ENCODE measurements around the gene WASF2.

WASF2 gene

GRCh38 chr1:27358038-27358927 is 131.7 kb downstream of the WASF2 start:
- no peak overlapping the region for H3K27ac ChIP-seq
- no peak for TF ChIP-seq CTCF (IDR thresholded peaks at IDR 0.05; ENCODE audit: low read depth, low read length)
- H3K27me3 ChIP-seq (ENCODE audit: insufficient read depth, low read depth, severe bottlenecking) = no peaks in the 10 kb centered on the region
- H3K9me3 ChIP-seq (ENCODE audit: severe bottlenecking) = no peaks in the 10 kb centered on the region
- H3K4me3 ChIP-seq (ENCODE audit: low read depth, low read length) = no peak overlapping the region
- H3K36me3 ChIP-seq = peaks cover 8% of the 10 kb centered on the region
- DNase-seq = no peak

- peaks cover 8% of the 10 kb centered on the region for H3K36me3 ChIP-seq
- H3K27me3 ChIP-seq (ENCODE audit: insufficient read depth, low read depth, severe bottlenecking) = no peaks in the 10 kb centered on the region
- peak; percentile 97 for TF ChIP-seq CTCF (IDR thresholded peaks at IDR 0.05; ENCODE audit: low read depth, low read length)
- no peak overlapping the region for H3K27ac ChIP-seq
- DNase-seq = peak; percentile 70
- no peak overlapping the region for H3K4me3 ChIP-seq (ENCODE audit: low read depth, low read length)
- no peaks in the 10 kb centered on the region for H3K9me3 ChIP-seq (ENCODE audit: severe bottlenecking)
Measured at GRCh38 chr1:27357281-27358037, 132.5 kb downstream of the WASF2 start.

- peak; percentile 42 for DNase-seq
- Histone ChIP-seq H3K9me3 (ENCODE audit: severe bottlenecking) (no peaks in the 10 kb centered on the region), H3K27me3 (ENCODE audit: insufficient read depth, low read depth, severe bottlenecking) (no peaks in the 10 kb centered on the region), H3K36me3 (peaks cover 8% of the 10 kb centered on the region), H3K27ac (no peak overlapping the region), H3K4me3 (ENCODE audit: low read depth, low read length) (no peak overlapping the region)
- TF ChIP-seq CTCF (IDR thresholded peaks at IDR 0.05; ENCODE audit: low read depth, low read length) = peak; percentile 3; the same call in 1 of the 2 replicates
Measured at GRCh38 chr1:27356619-27357280, 133.2 kb downstream of the WASF2 start.

- DNase-seq = no peak
- no peak for TF ChIP-seq CTCF (IDR thresholded peaks at IDR 0.05; ENCODE audit: low read depth, low read length)
- no peak overlapping the region for H3K27ac ChIP-seq
- peaks cover 11% of the 10 kb centered on the region for H3K36me3 ChIP-seq
- H3K9me3 ChIP-seq (ENCODE audit: severe bottlenecking) = no peaks in the 10 kb centered on the region
- H3K27me3 ChIP-seq (ENCODE audit: insufficient read depth, low read depth, severe bottlenecking) = no peaks in the 10 kb centered on the region
- H3K4me3 ChIP-seq (ENCODE audit: low read depth, low read length) = no peak overlapping the region
Measured at GRCh38 chr1:27356277-27356618, 133.7 kb downstream of the WASF2 start.

GRCh38 chr1:27355683-27356082 is 134.3 kb downstream of the WASF2 start:
- no peak for TF ChIP-seq CTCF (IDR thresholded peaks at IDR 0.05; ENCODE audit: low read depth, low read length)
- Histone ChIP-seq H3K27ac (no peak overlapping the region), H3K4me3 (ENCODE audit: low read depth, low read length) (no peak overlapping the region), H3K27me3 (ENCODE audit: insufficient read depth, low read depth, severe bottlenecking) (no peaks in the 10 kb centered on the region), H3K36me3 (peaks cover 11% of the 10 kb centered on the region), H3K9me3 (ENCODE audit: severe bottlenecking) (no peaks in the 10 kb centered on the region)
- DNase-seq = no peak

All from WERI-Rb-1 (cell line).